ENCODE data around the gene ZMYM1. TPM values are rescaled to one million over a fixed set of nuclear protein-coding genes. Genes with fewer than 3 reads are reported as not detected.

The ZMYM1 gene
- total and polyA plus RNA-seq, 2 of the 8 experiments (the other 6 are each of a cell fraction or from before 2014, with no cell fraction given), result 10.0 to 41.3 TPM

DNA sequence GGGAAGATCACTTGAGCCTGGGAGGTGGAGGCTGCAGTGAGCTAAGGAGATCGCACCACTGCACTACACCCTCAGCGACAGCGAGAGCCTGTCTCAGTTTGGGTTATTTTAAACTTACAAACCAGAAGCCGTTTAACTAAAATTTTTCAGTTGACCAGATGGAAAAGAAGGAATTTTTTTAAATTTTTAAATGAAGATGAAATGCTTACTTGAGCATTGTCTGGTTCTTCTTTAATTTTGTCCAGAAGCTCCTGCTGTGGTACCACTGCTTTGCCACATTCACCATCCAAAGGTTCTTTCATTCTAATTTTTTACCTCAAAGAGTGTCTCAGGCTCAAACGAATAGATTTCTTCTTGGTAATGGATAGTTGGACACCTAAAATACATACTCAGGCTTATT, 48.8 kb upstream of the ZMYM1 start:
- no peaks in the 10 kb centered on the region for H3K79me1 ChIP-seq (ENCODE audit: low read depth, low read length)
- no peak for FAIRE-seq
- TF ChIP-seq BRCA1 (IDR thresholded peaks at IDR 0.05; ENCODE audit: low read depth, low read length), result no peak
- no peak for TF ChIP-seq POU5F1 (IDR thresholded peaks at IDR 0.05; ENCODE audit: low read depth, low read length)
- TF ChIP-seq CEBPB (IDR thresholded peaks at IDR 0.05; ENCODE audit: low read depth, low read length), result no peak
- TF ChIP-seq PHF8 (conservative IDR thresholded peaks at IDR 0.05; ENCODE audit: low read depth, low read length), result no peak
- no peak for TF ChIP-seq YY1 (IDR thresholded peaks at IDR 0.05; ENCODE audit: low read depth, low read length)
- TF ChIP-seq, protein P1, sequence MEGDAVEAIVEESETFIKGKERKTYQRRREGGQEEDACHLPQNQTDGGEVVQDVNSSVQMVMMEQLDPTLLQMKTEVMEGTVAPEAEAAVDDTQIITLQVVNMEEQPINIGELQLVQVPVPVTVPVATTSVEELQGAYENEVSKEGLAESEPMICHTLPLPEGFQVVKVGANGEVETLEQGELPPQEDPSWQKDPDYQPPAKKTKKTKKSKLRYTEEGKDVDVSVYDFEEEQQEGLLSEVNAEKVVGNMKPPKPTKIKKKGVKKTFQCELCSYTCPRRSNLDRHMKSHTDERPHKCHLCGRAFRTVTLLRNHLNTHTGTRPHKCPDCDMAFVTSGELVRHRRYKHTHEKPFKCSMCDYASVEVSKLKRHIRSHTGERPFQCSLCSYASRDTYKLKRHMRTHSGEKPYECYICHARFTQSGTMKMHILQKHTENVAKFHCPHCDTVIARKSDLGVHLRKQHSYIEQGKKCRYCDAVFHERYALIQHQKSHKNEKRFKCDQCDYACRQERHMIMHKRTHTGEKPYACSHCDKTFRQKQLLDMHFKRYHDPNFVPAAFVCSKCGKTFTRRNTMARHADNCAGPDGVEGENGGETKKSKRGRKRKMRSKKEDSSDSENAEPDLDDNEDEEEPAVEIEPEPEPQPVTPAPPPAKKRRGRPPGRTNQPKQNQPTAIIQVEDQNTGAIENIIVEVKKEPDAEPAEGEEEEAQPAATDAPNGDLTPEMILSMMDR (IDR thresholded peaks at IDR 0.05; ENCODE audit: control extremely low read depth in 1 of 3, insufficient read depth in 1 of 3, low read depth in 1 of 3, low read length in 3 of 3), result no peak

More for the DNA sequence above, 48.8 kb upstream of the ZMYM1 start:
- Histone ChIP-seq H4K5ac (ENCODE audit: insufficient read length, low read depth, low read length) (no peak overlapping the region), H2BK5ac (ENCODE audit: low read depth, low read length) (no peak overlapping the region), H4K91ac (replicated peaks; ENCODE audit: insufficient read length, low read length) (no peak overlapping the region), H2BK12ac (ENCODE audit: low read depth, low read length) (no peak overlapping the region), H3K27me3 (replicated peaks in 1 of 4; ENCODE audit: control insufficient read depth in 3 of 4, extremely low read depth in 1 of 4, insufficient read depth in 3 of 4, low read length in 3 of 4) (no peaks in the 10 kb centered on the region), H2BK120ac (replicated peaks; ENCODE audit: low read depth, low read length) (no peak overlapping the region), H3K18ac (ENCODE audit: extremely low read depth, low read length) (no peak overlapping the region), H3K14ac (ENCODE audit: insufficient read length) (no peak overlapping the region), H2BK15ac (ENCODE audit: low read length) (no peak overlapping the region), H3K4me2 (ENCODE audit: insufficient read depth in 1 of 2, low read depth in 2 of 2, low read length in 2 of 2) (peak overlapping the region; percentile 77 to 88; a peak in 3 of 4 replicates), H3K27ac (ENCODE audit: low read depth, low read length) (no peak overlapping the region), H3K23me2 (ENCODE audit: low read depth, low read length) (peaks cover 5% of the 10 kb centered on the region; the same call in 1 of the 2 replicates), H3K9ac (replicated peaks in 1 of 4; ENCODE audit: extremely low read depth in 1 of 4, low read depth in 3 of 4, low read length in 3 of 4) (no peak overlapping the region), H3K9me3 (ENCODE audit: insufficient read depth in 2 of 2, low read depth in 1 of 2, low read length in 1 of 2) (peaks cover 4 to 13% of the 10 kb centered on the region in 2 experiments; a peak in 3 of 4 replicates), H4K8ac (ENCODE audit: extremely low read depth, insufficient read depth, low read length) (no peak overlapping the region), H3K4me3 (ENCODE audit: extremely low read depth in 1 of 4, insufficient read depth in 2 of 4, low read depth in 3 of 4, low read length in 4 of 4) (peak overlapping the region; percentile 80 to 98 (median 88); a peak in 4 of 8 replicates), H3K36me3 (ENCODE audit: control insufficient read depth in 2 of 4, insufficient read depth in 4 of 4, low read length in 3 of 4) (0 out of 8 replicates have a peak, but pooled peaks cover 0 to 3% (median 0%) of the 10 kb centered on the region in 4 experiments), H3K4ac (replicated peaks; ENCODE audit: insufficient read length, low read depth, low read length) (no peak overlapping the region), H3K23ac (ENCODE audit: insufficient read length) (no peak overlapping the region), H2BK20ac (ENCODE audit: low read length) (no peak overlapping the region), H2AK5ac (ENCODE audit: low read depth, low read length) (no peak overlapping the region), H4K20me1 (replicated peaks in 1 of 2; ENCODE audit: control insufficient read depth in 1 of 2, insufficient read depth in 2 of 2, low read length in 2 of 2) (peaks cover 1 to 2% of the 10 kb centered on the region in 2 experiments), H3K4me1 (replicated peaks in 1 of 4; ENCODE audit: control insufficient read depth in 3 of 4, insufficient read depth in 4 of 4, low read length in 3 of 4) (no peaks in the 10 kb centered on the region), H3K56ac (replicated peaks; ENCODE audit: insufficient read length, low read depth, low read length) (no peak overlapping the region), H2AFZ (ENCODE audit: low read length) (no peak overlapping the region), H3K79me2 (ENCODE audit: control insufficient read depth in 1 of 2, insufficient read depth in 2 of 2, low read length in 2 of 2) (no peaks in the 10 kb centered on the region)
- POLR2A ChIA-PET (ENCODE audit: partially characterized antibody), result interaction anchor here (0.5 to 1.7 kb wide), 4 partner anchors 9 to 45 kb away, joined by 3 to 6 read pairs (median 4); partner anchors contain the start of gene TMEM35B
- CTCF ChIA-PET (ENCODE audit: partially characterized antibody), result interaction anchor here (0.6 to 1.7 kb wide), 4 partner anchors 49 to 177 kb away, joined by 3 to 4 read pairs (median 3); no protein-coding TSS in a partner anchor
- DNase-seq (ENCODE audit: low read depth in 1 of 2, low spot score in 2 of 2), result no peak
- WGBS, 2 experiments (ENCODE audit: extremely low coverage in 1 of 2, insufficient coverage in 1 of 2, insufficient read length in 1 of 2, insufficient replicate concordance in 2 of 2, low coverage in 1 of 2, low lambda C conversion rate in 2 of 2, missing lambda C conversion rate in 1 of 2), result 89% methylated on average over 5 of the region's 5 CpGs; no CpG with 5 or more reads in 1 of the 2 experiments
